Sigmoid colon (tissue), 4 donors: ENCODE data around the gene SETBP1.

ENCODE experiments used
- CTCF ChIP-seq, 4 experiments: fragments of 450-650 bp in 3 of 4; fragments of 200-600 bp in 1 of 4; IDR thresholded peaks; one replicate each; pipeline ENCODE4 v1.5.1; 2016 to 2019; ENCODE audit warnings: antibody characterized with exemption in 4 of 4, mild to moderate bottlenecking in 3 of 4, moderate library complexity in 2 of 4
- POLR2A ChIP-seq, 2 donors: fragments of 450-650 bp; IDR thresholded peaks; one replicate each; pipeline ENCODE4 v1.6.1; 2016; ENCODE audit warnings: antibody characterized with exemption in 2 of 2, mild to moderate bottlenecking in 2 of 2, moderate library complexity in 2 of 2
- POLR2AphosphoS5 ChIP-seq, 4 donors: sonication (generic); formaldehyde crosslinking; IDR thresholded peaks; one replicate each; pipeline ENCODE4 v1.6.1; 2017; ENCODE audit warnings: antibody characterized with exemption in 4 of 4

GRCh38 chr18:45034179-45034578 lies 353.5 kb downstream of the SETBP1 start:
- TF ChIP-seq POLR2A (IDR thresholded peaks at IDR 0.05) (no peak), POLR2AphosphoS5 (IDR thresholded peaks at IDR 0.05) (no peak), CTCF (IDR thresholded peaks at IDR 0.05) (no peak)
